Lower lobe of right lung (tissue), 2 donors: Measurements from ENCODE around the gene IFIT2. TPM values are rescaled to one million over a fixed set of nuclear protein-coding genes. Genes with fewer than 3 reads are reported as not detected.
"Not testable (repeated sequence)": the region's sequence is repeated elsewhere in the genome, so short reads cannot be mapped to it uniquely, and the experiment has no call there.

ENCODE experiments used
- ATAC-seq, 2 donors: fragments of 200-7000 bp; cut with Tn5 transposase; one replicate each; pipeline ENCODE4 v1.9.1; 2020 to 2022; ENCODE audit warnings: mild to moderate bottlenecking in 2 of 2, moderate library complexity in 2 of 2
- DNase-seq: peaks from one replicate; pipeline ENCODE4 v3.0.0-alpha.2; 2020
- H3K27ac ChIP-seq: fragments of 200-600 bp; one replicate; pipeline ENCODE4 v1.8.0; 2022
- H3K27me3 ChIP-seq: fragments of 200-600 bp; one replicate; pipeline ENCODE4 v1.8.0; 2022; ENCODE audit warnings: low read depth
- H3K36me3 ChIP-seq: fragments of 200-600 bp; one replicate; pipeline ENCODE4 v1.8.0; 2022; ENCODE audit warnings: mild to moderate bottlenecking
- H3K4me1 ChIP-seq: fragments of 200-600 bp; one replicate; pipeline ENCODE4 v1.8.0; 2022
- H3K4me3 ChIP-seq: fragments of 200-600 bp; one replicate; pipeline ENCODE4 v1.8.0; 2022; ENCODE audit warnings: mild to moderate bottlenecking
- H3K9me3 ChIP-seq: fragments of 200-600 bp; one replicate; pipeline ENCODE4 v1.8.0; 2022
- intact Hi-C: fragments of 100-400 bp; cut with DNase I; formaldehyde crosslinking; loops from one replicate; pipeline ENCODE4 v1.11.0; 2022
- total RNA-seq: library from RNA; stranded (reverse); fragmentation: NEBNext Ultra II Directional; extraction: Animal tissue kit (Norgen Biotek cat#: 25700); gene quantifications from one replicate; pipeline ENCODE4 v1.2.1, GENCODE V29; 2021
- TF ChIP-seq, protein P1 (sequence below): fragments of 200-600 bp; IDR thresholded peaks from one replicate; pipeline ENCODE4 v1.8.0; 2022; ENCODE audit warnings: antibody characterized with exemption, mild to moderate bottlenecking
- donor health status: DM: no; HTN: yes; CAD: no; lungs with severe emphysema.

The IFIT2 gene
- total RNA-seq, 1 donor from 2014 or later = 64.8 TPM

DNA sequence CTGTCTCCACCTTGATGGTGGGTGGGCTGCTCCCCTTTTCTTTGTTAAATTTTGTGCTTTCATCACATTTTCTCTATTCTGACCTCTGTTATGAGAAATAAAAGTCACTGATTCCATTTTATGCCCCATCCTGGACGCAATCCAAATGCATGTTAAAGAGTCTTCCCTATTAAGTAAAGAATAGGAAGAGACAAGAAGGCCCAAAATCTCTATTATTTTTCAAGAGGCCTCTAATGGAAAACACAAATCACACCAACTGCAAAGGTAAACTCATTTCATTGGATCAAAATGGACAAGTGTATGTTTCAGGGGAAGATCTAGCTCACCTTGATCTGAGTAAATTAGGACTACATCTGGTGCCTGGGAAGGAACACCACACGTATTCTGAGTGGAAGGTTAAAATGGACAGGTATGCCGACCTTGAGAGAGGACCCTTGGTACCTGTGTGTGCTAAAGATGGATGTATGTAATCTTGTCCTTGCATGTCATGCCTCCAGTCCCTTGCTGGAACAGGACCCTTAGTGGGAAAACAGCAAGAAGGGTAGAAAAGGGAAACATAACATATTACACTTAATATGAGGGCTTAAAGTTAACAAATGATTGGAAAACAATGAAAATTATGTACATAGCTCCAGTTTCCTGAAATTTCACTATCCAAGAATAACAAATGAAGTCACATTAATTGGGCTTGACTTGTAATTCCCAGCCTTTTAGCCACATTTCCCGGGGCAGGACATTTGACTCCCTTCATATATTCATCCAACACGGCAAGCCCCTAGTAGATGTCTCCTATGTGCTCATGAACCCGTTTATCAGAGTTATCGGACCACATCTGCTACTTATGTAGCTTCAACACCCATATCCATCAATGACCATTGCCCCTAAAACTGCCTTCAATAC, 7.6 kb downstream of the IFIT2 start:
- Histone ChIP-seq H3K4me3 (no peak overlapping the region), H3K4me1 (peaks cover 3% of the 10 kb centered on the region), H3K27me3 (no peaks in the 10 kb centered on the region), H3K9me3 (no peaks in the 10 kb centered on the region), H3K36me3 (peaks cover 36% of the 10 kb centered on the region), H3K27ac (no peak overlapping the region)
- no peak for ATAC-seq
- TF ChIP-seq, protein P1, sequence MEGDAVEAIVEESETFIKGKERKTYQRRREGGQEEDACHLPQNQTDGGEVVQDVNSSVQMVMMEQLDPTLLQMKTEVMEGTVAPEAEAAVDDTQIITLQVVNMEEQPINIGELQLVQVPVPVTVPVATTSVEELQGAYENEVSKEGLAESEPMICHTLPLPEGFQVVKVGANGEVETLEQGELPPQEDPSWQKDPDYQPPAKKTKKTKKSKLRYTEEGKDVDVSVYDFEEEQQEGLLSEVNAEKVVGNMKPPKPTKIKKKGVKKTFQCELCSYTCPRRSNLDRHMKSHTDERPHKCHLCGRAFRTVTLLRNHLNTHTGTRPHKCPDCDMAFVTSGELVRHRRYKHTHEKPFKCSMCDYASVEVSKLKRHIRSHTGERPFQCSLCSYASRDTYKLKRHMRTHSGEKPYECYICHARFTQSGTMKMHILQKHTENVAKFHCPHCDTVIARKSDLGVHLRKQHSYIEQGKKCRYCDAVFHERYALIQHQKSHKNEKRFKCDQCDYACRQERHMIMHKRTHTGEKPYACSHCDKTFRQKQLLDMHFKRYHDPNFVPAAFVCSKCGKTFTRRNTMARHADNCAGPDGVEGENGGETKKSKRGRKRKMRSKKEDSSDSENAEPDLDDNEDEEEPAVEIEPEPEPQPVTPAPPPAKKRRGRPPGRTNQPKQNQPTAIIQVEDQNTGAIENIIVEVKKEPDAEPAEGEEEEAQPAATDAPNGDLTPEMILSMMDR = no peak
- no peak for DNase-seq
- intact Hi-C loops = no loop called here

DNA sequence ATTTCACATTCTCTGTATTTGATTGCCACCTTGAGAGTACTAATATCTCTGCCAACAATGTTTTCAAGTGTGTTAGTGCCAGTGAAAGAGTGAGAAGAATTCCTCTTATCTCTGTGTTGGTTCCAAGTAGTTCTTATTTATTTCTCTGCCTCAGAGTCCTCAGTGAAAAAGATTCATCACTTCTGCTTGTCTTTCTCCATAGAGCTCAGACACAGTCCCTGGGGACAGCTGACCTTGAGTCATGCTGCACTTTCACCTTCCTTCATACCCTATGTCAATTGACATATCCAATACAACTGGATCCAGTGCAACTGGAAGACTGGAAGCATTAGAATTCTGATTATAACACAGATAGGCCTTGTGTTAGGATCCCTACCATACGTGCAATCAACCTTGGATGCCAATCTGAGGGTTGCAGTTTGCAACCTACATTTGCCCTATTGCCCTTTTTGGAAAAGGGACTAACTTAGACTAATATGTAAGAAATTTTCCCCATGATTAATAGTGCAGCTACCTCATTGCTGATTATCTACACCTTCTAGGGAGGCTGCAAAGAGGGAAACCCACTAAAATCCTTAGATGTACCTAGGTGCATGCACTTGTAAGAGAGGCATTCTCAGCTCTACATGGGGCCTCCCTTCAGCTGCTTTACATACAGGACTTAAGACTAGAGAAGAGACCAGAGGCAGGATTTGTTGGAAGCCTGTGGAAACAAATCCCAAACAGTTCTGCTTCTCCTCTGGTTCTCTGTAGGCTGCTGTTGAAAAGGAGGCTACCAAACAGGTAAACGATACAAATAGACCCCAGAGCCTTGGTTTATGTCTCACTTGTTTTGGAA, 8.4 kb downstream of the IFIT2 start:
- intact Hi-C loops = no loop called here
- ATAC-seq = peak in 1 of 2 donors; percentile 53
- no peak for DNase-seq
- Histone ChIP-seq H3K4me3 (no peak overlapping the region), H3K36me3 (peaks cover 36% of the 10 kb centered on the region), H3K27me3 (no peaks in the 10 kb centered on the region), H3K4me1 (no peaks in the 10 kb centered on the region), H3K27ac (no peak overlapping the region), H3K9me3 (no peaks in the 10 kb centered on the region)
- TF ChIP-seq, protein P1 = no peak

DNA sequence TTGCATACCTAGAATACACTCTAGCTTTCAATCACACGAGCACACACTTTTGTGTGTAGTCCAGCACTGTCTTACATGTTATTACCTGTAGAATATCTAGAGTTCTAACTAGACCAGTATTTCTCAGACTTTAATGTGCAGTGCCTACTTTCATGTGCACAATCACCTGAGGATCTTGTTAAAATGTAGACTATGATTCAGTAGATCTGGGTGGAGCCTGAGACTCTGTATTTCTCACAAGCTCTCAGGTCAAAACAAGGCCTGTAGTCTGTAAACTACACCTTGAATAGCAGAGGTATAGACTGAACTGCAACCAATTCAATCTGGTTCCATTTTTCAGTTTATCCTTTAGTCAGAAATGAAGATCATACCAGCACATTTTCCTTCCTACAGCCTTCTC, 11.1 kb downstream of the IFIT2 start:
- TF ChIP-seq, protein P1 = no peak
- H3K27ac ChIP-seq = no peak overlapping the region
- peaks cover 13% of the 10 kb centered on the region for H3K36me3 ChIP-seq
- no peaks in the 10 kb centered on the region for H3K9me3 ChIP-seq
- H3K4me1 ChIP-seq = no peaks in the 10 kb centered on the region
- DNase-seq = no peak
- intact Hi-C loops = no loop called here
- H3K27me3 ChIP-seq = no peaks in the 10 kb centered on the region
- H3K4me3 ChIP-seq = no peak overlapping the region
- ATAC-seq = no peak

DNA sequence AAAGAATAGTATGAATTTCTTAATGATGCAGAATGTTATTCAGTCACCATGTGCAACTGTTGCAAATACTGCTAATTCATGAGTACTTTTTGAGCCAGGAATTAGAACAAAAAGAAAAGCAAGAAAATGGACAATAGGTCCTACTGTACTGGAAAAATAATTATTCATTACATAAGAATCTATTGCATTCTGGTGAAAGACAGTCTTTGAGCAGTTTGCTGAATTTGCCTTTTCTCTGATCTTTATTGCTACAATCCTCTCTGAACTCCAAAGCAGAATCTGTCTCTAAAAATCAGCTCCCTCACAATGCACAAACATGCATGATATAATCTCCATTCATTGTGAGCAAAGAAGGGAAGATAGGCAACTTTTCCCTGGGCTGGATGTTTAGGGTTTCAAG, 12.8 kb downstream of the IFIT2 start:
- no peak overlapping the region for H3K4me3 ChIP-seq
- H3K4me1 ChIP-seq = no peaks in the 10 kb centered on the region
- DNase-seq (no peak), ATAC-seq (no peak)
- H3K27ac ChIP-seq = no peak overlapping the region
- intact Hi-C loops = no loop called here
- no peaks in the 10 kb centered on the region for H3K36me3 ChIP-seq
- no peaks in the 10 kb centered on the region for H3K27me3 ChIP-seq
- no peaks in the 10 kb centered on the region for H3K9me3 ChIP-seq
- TF ChIP-seq, protein P1 = no peak

DNA sequence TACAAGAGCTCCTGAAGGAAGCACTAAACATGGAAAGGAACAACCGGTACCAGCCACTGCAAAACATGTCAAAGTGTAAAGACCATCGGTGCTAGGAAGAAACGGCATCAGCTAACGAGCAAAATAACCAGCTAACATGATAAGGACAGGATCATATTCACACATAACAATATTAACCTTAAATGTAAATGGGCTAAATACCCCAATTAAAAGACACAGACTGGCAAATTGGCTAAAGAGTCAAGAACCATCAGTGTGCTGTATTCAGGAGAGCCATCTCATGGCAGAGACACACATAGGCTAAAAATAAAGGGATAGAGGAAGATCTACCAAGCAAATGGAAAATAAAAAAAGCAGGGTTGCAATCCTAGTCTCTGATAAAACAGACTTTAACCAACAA, 16.2 kb downstream of the IFIT2 start:
- H3K36me3 ChIP-seq, H3K27ac ChIP-seq, intact Hi-C loops, H3K4me1 ChIP-seq, DNase-seq, H3K9me3 ChIP-seq, H3K27me3 ChIP-seq, H3K4me3 ChIP-seq, ATAC-seq: not testable (repeated sequence)

DNA sequence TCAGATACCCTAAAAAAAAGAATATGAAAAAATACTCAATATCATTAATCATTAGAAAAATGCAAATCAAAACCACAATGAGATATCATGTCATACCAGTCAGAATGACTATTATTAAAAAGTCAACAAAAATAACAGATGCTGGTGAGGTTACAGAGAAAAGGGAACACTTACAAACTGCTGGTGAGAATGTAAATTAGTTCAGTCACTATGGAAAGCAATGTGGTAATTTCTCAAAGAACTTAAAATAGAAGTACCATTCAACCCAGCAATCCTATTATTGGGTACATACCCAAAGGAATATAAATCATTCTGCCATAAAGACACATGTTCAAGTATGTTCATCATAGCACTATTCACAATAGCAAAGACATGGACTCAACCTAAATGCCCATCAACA, 23.2 kb downstream of the IFIT2 start:
- peaks cover 31% of the 10 kb centered on the region for H3K4me1 ChIP-seq
- intact Hi-C loops, H3K4me3 ChIP-seq, H3K27ac ChIP-seq, DNase-seq, H3K9me3 ChIP-seq, H3K36me3 ChIP-seq, ATAC-seq, H3K27me3 ChIP-seq: not testable (repeated sequence)

DNA sequence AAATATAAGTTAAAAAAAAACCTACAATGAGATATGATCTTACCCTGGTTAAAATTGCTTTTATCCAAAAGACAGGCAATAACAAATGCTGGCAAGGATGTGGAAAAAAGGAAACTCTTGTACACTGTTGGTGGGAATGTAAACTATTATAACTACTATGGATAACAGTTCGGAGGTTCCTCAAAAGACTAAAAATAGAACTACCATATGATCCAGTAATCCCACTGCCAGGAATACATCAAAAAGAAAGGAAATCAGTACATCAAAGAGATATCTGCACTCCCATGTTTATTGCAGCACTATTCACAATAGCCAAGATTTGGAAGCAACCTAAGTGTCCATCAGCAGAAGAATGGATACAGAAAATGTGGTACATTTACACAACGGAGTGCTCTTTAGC, 24.0 kb downstream of the IFIT2 start:
- H3K4me1 ChIP-seq = peaks cover 39% of the 10 kb centered on the region
- H3K27me3 ChIP-seq, H3K4me3 ChIP-seq, H3K27ac ChIP-seq, H3K36me3 ChIP-seq, H3K9me3 ChIP-seq, ATAC-seq, DNase-seq, intact Hi-C loops: not testable (repeated sequence)
